OCI-M2 (cell line): ENCODE data around the gene MCUB.

Experiments
- DNase-seq: peaks from one replicate; lab custom pipeline; 2025; ENCODE audit not compliant: unreplicated experiment; lab: John Stamatoyannopoulos, UW

MCUB gene

DNA sequence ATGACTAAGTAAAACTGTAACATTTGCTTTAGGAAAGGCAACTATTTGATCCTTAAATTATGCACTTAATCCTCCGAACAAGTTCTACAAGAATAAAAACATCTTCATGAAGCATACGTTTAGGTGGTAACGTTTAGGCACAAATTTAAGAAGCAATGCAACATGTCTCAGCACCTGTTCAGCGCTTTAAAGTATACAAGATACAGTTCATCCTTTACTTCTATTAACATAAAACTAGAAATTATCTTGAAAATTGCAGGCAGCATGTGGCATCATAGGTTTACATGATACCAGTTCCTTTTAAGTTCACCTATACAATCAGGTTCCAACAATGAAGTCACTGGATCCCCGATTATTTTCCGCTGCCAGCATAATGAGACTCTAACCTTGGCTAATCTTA is 168.3 kb downstream of the MCUB start:
- no peak for DNase-seq

DNA sequence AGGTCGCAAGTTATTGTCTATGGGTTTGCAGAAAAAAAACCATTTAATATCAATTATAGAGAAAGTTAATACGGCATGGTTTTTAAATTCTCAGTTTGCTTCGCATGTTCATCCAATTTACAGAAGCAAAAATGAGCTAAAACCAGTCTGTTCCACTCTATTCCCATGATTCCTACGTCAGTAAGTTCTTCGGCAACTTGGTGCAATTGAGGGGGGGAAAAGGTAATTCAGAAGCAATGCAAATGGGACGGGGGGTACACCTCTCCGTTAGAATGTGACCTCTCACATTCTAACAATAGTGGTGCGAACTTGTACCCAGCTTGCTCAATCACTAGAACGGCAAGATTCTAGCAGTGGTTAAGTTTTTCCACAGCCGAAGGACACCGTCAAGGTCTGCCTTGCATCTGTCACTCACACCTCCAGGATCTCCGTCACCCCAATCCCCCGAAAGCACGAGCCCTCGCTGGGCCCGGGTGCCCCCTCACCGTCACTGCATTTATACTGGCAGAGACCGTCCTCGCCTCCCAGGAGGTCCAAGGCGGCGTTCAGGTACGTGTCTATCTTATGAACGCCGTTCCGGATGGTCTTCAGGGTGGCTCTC is 169.2 kb downstream of the MCUB start:
- no peak for DNase-seq

DNA sequence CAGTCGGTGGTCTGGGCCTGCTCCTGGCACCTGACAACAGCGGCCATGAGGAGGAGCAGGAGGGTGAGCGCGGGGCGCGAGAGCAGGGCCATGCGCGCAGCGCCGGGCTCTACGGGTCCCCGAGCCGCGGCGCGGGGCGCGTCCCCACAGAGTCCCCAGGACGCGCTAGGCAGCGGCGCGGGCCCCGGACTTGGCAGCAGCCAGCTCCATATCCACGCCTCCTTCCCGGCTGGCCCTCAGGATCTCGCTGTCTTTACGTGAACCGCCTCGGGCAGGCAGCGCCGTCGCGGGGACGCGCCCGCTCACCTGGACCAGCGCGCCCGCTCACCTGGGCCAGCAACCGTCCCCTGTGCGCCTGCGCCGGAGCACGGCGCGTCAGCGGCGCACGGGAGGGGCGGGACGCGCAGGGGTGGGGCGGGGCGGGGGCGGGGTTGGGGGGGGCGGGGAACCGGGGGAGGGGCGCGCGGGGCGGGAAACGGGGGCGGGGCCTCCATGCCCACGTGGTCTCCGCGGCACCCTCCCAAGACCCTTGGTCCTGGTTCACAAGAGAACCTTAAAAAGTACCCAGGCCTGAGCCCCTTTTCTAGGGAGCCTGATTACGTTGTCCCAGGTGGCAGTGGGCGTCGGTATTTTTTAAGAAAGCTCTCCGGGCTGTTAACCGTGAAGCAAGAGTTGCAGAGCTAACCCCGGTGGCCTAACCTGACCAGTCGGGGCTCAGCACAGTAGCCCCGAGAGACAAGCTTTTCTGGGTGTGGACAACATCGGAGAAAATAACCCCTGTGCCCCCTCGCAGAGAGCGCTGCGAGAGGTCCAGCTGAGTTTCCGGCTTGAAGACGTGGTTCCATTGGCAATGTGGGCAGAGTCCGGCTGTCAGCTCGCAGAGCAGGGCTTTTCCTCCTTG is 169.9 kb downstream of the MCUB start, which contains the start of gene PLA2G12A:
TSS of gene PLA2G12A (minus strand) at position 353 of the 901 bp plus-strand sequence. CDS start at position 92, 261 bp downstream.
- peak; percentile 39 for DNase-seq

DNA sequence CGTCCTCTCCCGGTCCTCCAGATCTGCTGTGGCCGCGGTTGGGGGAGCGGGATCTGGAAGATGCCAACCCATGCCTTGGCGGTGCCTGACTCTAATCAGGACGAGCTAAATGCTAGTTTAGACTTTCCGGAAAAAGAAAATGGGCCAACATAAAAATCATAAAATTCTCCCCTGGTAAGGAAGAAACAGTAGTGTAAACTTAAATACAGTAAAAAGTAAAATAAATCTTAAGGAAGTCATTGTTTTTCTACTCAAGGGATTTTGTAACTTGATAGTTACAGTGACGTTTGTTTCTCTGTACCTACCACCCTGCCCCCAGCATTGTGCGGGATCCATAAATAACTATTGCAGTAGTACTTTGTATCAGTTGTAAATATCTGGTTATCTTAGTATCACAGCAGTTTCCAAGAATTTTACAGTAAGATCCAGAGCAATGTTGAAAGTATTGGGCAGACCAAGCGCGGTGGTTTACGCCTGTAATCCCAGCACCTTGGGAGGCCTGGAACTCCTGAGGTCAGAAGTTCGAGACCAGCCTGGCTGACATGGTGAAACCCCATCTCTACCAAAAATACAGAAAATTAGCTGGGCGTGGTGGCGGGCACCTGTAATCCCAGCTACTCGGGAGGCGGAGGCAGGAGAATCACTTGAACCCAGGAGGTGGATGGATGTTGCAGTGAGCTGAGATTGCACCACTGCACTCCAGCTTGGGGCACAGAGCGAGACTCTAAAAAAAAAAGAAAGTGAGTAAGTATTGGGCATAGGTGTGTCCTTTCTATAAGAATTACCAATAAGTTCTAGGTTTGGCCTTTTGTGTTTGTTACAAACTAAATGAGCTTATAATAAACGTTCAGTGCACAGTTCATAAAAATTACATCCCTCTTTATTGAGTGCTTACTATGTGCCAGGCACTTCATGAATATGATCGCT is 170.8 kb downstream of the MCUB start:
- no peak for DNase-seq

DNA sequence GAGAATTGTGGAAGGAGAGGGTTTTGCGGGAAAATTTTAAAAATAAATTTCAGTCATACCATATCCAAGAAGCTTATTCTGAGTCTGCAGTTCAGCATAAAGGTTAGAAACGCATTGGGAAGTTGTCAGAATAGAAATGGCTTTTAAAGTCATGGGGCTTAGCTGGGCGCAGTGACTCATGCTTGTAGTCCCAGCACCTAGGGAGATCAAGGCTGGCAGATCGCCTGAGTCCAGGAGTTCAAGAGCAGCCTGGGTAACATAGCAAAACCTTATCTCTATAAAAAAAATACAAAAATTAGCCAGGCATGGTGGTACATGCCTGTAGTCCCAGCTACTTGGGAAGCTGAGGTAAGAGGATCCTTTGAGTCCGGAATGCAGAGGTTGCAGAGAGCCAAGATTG is 173.7 kb downstream of the MCUB start:
- DNase-seq = no peak

DNA sequence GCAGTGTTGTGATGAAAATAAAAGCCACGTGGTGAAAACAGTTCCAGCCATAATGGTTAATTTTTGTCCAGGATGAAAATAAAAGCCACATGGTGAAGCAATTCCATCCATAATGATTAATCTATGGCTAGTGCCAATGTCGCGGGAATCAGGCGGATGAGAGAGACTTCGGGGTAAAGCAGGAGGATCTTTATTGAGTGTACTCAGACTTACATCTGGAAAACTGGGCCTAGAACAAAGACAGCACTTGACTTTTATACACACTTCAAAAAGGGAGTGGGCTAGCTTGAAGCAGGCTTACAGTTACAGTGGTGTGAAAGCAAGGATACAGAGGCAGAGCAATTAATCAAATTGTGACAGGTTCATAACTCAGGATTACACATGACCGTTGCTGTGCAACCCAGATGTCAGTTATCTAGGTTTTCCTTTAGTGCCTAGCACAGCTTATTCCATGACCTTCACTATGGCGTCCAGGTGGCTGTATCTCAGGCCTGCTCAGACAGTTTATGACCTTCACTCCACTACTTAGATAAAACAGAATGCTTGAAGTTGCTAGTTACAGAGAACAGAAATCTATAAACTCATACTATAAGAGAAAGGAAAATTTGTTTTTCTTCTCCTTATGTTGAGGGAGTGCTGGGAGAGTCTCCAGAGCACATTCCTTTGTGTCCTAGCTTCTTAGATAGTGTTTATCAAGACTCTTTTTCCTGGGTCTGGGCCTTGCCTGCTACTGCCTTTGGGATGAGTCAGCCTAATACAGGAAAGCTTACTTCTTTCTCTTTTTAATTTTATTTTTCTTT is 175.7 kb downstream of the MCUB start:
- DNase-seq = no peak
